ENCODE measurements around the gene FOCAD. TPM values are rescaled to one million over a fixed set of nuclear protein-coding genes. Genes with fewer than 3 reads are reported as not detected.
"Not testable (repeated sequence)": the region's sequence is repeated elsewhere in the genome, so short reads cannot be mapped to it uniquely, and the experiment has no call there.

Gene FOCAD
- total RNA-seq, 1 donor from 2014 or later, result 64.3 TPM

DNA sequence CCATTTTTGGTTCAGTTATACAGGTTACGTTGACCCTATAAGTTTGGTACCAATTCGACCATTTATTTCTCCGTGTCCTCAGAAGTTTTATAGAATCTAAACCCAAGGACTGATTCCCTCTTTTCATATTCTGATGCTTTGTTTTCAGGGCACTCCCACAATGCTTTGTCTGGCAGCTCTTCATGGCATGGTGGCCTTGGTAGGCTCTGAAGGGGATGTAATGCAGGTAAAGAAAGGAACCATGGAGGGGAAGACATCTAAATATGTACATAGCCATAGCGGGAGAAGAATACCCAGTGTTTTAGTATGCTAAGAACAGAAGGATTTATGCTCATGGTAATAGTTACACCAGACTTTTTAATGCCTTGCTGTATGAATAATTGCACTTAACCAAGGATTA is 264.6 kb downstream of the FOCAD start:
- DNase-seq (ENCODE audit: low read depth), result no peak

DNA sequence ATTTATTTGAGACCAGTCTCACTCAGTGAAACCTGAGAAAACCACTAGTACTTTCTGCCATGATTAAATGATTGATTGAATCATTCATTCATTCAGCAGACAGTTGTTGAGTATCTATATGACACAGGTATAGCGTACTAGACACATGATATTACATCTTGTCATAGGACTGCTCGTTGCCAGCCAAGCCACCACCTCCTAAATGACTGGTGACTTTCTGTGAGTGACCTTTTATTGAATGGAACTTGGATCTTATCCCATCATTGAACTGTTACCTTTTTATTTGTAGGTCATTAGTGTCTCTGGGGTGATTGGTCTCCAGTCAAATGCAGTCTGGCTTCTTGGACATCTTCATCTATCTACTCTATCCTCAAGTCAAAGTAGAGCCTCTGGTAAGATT is 266.6 kb downstream of the FOCAD start:
- DNase-seq (ENCODE audit: low read depth), result no peak

DNA sequence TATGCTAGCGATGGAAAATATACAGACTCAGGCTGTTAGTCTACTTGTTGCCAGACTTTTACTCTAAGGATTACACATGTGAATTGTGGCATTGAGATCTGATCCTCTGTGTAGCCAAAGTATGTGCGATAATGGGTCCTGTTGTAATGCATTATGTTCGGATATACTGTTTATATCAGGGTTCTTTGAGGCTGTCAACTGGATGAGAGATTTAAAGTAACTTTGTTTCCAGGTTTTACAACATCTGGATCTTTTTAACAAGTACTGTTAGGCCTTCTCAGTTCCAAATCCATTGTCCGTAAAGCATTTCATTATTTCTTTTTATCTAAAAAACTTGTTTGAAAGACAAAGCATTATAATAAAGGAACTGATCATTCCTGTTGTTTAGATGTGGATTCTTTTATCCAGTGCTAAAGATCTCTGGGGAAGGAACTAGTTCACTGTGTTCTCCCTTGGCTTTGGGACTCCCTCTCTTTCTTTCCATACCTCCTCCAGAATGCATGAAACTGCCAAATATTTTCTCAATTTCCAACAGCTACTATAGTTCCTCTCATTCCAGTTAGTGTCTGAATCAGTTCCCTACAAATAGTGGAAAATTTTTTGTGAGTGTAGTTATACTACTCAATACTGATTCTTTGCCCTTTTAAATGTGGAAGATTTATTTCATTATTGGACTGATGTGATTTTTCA is 278.6 kb downstream of the FOCAD start:
- DNase-seq (ENCODE audit: low read depth), result no peak

- DNase-seq (ENCODE audit: low read depth), result no peak
These were observed 288.6 kb downstream of the FOCAD start for GRCh38 chr9:20972684-20973083.

GRCh38 chr9:20973246-20973947 is 289.3 kb downstream of the FOCAD start:
- not testable (repeated sequence) for DNase-seq (ENCODE audit: low read depth)

GRCh38 chr9:20974191-20974938 is 290.3 kb downstream of the FOCAD start:
- not testable (repeated sequence) for DNase-seq (ENCODE audit: low read depth)

- no peak for DNase-seq (ENCODE audit: low read depth)
These were observed 294.2 kb downstream of the FOCAD start for GRCh38 chr9:20978249-20978648.

GRCh38 chr9:20980832-20981455 is 296.9 kb downstream of the FOCAD start:
- DNase-seq (ENCODE audit: low read depth), result peak; percentile 35

DNA sequence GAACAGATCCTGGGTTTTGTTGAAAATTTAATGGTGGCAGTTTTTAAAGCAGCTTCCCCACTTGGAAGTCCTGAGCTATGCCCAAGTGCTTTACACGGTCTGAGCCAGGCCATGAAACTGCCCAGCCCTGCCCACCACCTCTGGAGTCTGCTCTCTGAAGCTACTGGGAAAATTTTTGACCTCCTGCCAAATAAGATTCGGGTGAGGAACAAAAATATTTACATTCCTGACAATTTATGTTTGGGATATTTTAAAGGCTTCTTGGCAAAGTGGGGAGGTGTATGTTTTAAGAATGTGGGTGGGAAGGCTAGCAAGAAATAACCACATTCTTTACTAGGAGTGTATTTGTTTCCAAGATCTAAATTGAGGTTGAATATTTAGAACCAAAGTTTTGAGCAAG is 297.4 kb downstream of the FOCAD start:
- peak; percentile 67 for DNase-seq (ENCODE audit: low read depth)

DNA sequence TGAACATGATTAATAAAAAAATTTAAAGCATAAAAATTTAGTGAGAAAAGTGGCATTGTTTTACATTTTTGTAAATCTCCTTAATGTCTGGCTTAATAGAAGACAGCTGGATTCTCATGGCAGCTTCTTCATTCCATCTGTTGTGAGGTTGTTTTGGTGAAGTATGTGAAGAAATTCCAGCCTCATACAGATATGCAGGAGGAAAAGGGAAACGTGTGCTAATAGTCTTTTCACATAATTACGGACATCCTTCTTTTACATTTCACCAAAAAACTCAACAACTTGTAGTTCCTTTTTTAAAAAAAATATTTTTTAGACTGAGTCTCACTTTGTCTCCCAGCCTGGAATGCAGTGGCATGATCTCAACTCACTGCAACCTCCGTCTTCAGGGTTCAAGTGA is 300.4 kb downstream of the FOCAD start:
- no peak for DNase-seq (ENCODE audit: low read depth)

DNA sequence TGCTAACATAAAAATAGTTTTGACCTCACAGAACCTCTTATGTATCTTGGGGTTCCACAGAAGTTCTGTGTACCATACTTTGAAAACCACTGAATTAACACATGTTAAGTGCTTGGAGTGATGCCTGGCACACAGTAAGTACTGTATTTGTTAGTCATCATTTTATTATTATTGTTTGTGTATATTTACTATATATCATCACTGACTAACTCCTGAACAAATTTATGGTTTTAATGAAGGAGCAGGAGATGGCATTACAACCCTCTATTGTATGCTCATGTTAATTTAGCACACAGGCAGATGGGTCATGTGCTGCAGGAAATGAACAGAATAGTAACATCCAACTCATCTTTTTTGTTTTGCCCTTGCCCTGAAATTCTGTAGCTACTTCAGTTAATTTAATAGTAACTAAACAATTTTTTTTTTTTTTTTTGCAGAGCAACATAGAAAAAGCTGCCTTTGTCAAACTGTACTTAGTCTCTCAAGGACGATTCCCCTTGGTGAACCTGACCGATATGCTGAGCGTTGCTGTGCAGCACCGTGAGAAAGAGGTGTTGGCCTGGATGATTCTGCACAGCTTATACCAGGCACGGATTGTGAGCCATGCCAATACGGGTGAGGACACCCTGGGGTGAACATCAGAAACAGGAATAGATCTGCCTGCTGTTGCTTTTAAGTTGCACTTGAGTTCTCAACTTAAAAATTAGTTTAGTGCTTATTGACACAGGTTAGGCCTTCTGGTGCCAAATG is 302.0 kb downstream of the FOCAD start:
- DNase-seq (ENCODE audit: low read depth), result no peak

GRCh38 chr9:20987521-20987920 is 303.5 kb downstream of the FOCAD start:
- no peak for DNase-seq (ENCODE audit: low read depth)

DNA sequence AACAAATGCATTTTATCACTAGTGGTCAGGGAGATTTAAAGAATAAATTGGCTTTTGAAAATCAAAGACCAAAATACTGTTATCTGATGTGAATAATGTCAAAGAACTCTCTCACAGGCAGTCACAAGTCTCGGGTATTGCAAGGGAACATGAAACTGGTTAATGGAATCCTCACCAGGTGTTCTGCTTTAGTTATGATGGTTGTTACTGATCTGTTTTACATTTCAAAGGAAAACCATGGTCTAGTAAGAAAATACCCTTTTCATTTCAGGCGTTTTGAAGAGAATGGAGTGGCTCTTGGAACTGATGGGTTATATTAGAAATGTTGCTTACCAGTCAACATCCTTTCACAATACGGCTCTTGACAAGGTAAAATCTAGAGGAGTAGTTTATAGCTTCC is 304.0 kb downstream of the FOCAD start:
- DNase-seq (ENCODE audit: low read depth), result no peak

GRCh38 chr9:20988671-20989315 is 304.7 kb downstream of the FOCAD start:
- peak; percentile 9 for DNase-seq (ENCODE audit: low read depth)

GRCh38 chr9:20989923-20990341 is 305.9 kb downstream of the FOCAD start:
- peak; percentile 81 for DNase-seq (ENCODE audit: low read depth)

GRCh38 chr9:20990867-20991266 is 306.8 kb downstream of the FOCAD start:
- no peak for DNase-seq (ENCODE audit: low read depth)

GRCh38 chr9:20994486-20994885 is 310.4 kb downstream of the FOCAD start:
- peak; percentile 13 for DNase-seq (ENCODE audit: low read depth)

DNA sequence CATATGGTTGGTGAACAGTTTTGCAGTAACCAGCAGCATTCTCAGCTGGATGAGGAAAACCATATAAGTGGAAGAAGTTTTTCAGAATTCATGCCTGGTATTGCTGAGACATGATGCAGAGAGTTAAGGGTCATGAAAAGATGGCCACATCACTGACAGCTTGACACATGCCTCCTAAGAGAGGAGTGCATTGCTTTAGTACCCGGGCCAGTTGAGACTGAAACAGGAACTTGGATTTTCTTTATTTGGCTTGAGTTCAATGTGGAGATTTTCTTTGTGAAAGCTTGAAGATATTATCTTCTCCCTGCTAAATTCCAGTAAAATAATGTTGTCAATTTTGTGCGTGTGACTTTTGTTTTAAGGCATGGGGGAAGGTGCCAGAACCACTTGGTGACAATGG is 311.6 kb downstream of the FOCAD start:
- DNase-seq (ENCODE audit: low read depth), result no peak

DNA sequence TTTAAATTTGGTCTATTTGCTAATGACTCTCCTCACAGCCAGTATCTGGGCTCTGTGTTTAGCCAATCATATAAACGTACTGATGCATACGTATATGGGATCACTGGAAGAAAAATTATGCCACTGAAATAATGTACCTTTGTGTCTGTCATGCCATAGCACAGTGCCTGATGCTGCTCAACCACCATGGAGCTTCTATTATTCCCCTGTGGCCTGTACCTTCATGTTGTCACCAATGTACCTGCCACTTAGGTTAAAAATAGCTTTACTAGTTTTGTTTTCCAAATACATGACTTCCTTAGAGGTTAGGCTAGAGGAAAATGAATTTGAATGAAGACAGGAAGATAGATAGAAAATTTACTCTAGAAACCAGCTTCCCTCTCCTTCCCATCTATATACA is 312.8 kb downstream of the FOCAD start:
- DNase-seq (ENCODE audit: low read depth), result no peak

- no peak for DNase-seq (ENCODE audit: low read depth)
These were observed 313.5 kb downstream of the FOCAD start for GRCh38 chr9:20997503-20998076.
